GM21786 (cell line): ENCODE measurements around the gene TSPAN5.

Experiments used
- ATAC-seq: cut with Tn5 transposase; IDR thresholded peaks from one replicate; pipeline ENCODE4 v1.9.1; 2021; ENCODE audit not compliant: unreplicated experiment

TSPAN5 gene

DNA sequence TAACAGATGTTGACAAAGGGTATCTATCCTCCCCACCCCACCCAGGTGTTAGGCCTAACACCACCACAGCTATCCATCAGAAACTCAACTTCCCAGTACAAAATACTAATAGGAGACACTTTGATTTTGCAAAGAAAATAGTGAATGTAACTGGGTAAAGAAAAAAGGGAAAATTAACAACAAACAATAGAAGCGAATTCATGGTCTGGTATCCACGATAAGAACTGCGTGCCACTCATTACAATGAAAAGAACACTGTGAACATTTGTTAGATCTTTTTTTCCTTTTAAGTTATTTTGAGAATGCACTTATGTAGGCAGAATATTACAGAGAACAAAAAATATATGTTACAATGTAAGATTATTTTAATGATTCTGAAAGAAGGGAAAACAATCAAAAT, 12.0 kb downstream of the TSPAN5 start:
- ATAC-seq = no peak

DNA sequence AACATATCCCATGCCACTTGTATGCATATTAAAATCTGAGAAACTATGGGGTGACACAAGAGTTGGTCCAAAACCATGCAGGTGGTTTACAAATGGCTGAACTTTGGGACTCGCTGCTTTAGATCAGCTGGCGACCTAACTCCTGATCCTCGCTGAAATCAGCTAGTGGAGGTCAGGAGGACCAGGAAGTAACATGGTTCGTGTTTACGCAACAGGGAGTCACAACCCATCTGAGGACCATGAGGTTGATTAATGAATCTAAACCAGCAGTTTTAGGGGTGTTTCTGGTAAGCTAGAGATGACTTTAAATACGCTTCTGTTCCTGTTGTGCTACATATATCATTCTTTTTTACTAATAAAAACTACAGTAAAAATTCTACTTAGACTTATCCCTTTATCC, 12.9 kb downstream of the TSPAN5 start:
- ATAC-seq = no peak

DNA sequence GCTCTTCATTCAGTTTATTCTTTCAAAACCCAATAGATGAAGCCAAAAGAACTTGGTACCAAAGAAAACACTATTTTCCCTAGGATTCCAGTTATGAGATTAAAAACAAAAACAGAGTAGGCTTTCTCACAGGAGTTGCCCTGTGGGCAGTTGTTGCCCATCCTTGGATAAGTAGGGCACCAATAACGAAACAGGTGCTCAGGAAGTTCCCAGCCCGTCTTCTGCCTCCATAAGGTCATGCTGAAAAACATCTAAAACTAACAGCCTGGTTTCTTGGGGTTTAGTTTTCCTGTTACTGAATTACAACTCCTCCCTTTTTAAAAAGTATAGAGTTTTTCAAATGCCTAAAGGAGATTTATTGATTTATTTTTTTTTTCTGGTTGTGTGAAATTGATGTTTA, 14.7 kb downstream of the TSPAN5 start:
- ATAC-seq = no peak

DNA sequence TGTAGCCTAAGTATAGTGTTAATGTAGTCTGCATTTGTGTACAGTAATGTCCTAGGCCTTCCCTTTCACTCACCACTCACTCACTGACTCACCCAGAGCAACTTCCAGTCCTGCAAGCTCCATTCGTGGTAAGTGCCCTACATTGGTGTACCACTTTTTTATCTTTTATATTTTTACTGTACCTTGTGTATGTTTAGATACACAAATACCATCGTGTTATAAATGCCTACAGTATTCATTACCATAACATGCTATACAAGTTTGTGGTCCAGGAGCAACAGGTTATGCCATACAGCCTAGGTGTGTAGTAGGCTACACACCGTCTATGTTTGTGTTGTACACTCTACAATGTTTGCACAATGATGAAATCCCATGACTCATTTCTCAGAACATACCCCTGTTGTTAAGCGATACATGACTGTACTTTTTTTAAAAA, 15.4 kb downstream of the TSPAN5 start:
- ATAC-seq = no peak

DNA sequence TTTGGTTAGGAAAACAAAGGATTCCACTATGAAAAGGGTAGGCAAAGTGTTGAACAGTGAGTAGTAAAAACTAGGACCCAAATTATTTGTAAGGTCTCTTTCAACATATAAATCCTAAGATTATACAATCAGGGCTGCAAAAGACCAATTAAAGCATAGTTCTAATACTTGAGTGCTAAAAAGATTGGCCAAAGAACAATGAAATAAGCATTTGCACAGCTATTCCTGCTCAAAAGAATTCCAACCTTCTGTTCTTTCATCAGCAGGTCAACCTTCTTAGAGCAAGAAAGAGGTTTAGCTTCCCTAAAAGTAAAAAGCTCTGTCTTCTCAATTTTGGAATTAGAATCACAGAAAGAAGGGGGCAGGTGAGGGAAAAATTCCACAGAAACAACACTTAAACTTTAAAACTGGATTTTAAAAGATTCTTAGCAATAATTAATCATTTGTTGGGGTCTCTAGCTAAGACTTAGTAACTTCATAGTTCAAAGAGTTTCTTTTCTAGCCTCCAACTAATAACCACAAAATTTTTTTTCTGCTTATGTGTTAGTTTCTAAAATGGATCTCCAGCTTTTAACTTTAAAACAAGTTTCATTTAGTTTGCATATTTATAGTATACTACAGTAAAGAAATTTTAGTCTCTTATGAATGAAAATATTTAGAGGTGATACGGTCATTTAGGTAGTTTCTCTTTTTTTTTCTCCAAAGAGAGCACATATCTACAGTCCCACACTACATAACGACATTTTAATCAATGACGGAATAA, 16.3 kb downstream of the TSPAN5 start:
- no peak for ATAC-seq

DNA sequence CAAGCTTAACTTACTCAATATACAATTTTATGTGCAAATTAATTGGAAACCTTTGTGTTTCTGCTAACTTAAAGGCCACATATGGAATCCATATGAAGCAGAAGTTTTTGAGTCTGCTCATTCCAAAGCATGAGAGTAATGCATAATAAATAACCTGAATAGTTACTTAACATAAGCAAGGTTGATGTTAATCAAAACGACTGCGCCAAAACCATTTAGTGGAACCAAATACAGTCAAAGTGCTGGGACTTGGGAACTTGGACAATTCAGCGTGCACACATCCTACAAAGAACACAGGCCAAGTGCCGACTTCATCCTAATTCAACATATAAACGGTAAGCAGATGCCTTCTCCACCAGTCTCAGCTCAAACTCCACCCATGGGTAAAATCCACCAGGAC, 17.0 kb downstream of the TSPAN5 start:
- ATAC-seq = no peak

DNA sequence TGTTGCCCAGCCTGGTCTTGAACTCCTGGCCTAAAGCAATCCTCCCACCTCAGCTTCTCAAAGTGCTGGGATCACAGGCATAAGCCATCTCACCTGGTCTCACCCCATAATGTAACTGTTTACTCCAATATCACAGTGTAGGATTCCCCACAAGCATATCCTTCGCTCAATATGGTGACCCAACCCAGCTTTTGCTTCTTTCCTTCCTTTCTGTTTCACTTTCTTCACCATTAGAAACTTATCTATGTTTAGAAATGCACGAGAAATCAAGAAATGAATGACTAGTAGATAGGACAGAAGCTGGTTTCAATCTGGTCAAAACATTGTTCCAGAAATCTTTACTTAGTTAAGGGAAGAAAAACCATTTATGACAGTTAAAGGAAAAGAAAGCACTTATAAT, 18.9 kb downstream of the TSPAN5 start:
- ATAC-seq = peak; percentile 76

DNA sequence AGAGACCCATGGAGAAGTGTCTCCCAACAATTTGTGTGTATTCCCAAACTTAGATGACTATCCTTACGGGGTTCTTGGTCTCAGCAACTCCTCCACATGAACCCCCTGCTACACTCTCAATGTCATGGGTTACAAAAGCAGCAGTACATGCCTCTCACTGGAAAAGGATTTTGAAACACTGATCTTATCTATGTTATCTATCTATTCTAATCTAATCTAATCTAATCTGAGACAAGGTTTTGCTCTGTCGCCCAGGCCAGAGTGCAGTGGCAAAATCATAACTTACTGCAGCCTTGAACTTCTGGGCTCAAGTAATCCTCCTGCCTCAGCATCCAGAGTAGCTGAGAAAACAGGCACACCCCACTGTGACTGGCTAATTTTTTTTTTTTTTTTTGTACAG, 19.3 kb downstream of the TSPAN5 start:
- no peak for ATAC-seq

DNA sequence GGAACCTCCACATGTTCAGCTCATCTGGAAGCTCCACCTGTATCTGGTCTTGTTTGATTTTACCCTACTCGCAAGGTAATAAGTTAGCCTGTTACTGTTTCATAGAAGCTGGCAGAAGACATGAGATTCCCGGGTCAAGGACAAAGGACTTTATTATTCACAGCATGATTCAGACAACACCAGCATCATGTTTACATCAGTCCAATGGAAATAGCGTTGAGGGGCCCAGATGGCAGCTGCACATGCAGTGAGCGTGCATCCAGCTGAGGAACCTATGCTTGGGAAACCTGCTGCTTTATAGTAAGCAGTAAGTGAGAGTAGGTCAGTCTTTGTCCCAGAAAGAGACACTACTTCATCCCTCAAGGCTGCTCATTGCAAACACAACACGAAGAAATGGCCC, 19.8 kb downstream of the TSPAN5 start:
- no peak for ATAC-seq

DNA sequence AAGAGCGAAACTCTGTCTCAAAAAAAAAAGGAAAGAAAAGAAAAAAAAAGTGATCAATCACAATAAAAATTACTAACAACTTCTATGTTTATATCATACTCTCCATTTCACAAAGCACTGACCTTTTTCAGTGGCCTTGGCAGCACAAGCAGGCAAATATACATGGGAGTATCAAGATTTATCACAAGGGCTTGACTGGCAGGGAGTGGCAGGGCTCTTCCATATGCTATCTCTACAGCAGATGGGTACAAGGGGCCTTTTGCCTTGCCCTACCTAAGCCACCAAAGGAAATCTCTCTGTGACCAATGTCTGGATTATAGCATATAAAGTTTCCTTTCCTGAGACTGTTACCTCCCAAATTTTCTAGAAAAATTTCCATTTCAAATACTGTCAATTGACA, 24.4 kb downstream of the TSPAN5 start:
- ATAC-seq = no peak

DNA sequence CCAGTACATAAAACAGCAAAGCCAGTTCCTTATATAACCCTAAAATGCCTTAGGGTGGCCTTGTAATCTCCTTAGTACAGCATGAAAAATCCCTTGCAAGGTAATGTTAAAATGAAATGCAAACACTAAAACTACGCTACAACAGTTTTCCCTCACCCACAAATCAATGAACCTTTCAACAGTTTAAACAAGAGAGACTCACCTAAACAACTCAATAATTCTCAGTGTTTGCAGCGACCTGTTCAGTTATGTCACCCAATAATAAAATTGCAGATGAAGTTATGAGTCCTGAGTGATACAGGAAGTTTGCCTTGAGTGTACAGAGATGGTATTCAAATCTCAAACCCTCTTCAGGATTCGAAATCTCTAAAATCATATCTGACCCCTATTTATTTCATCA, 25.3 kb downstream of the TSPAN5 start:
- no peak for ATAC-seq

DNA sequence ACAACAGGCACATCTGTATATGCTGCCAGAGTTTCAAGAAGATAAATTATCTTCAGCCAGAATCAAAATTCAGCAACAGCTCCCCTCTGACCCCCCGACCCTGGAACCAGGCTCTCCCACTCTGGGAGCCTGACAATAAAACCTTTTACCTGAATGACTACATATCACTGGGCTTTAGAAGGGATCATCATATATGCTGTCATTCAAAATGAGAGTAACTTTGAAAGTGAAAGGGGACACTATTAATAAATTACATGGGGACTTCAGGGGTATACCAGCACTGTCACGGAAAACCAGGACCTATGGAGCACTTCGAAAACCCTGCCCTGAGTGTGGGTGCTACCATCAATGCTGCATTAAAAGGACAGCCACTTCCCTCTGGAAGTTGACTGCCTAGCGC, 26.2 kb downstream of the TSPAN5 start:
- ATAC-seq = no peak

DNA sequence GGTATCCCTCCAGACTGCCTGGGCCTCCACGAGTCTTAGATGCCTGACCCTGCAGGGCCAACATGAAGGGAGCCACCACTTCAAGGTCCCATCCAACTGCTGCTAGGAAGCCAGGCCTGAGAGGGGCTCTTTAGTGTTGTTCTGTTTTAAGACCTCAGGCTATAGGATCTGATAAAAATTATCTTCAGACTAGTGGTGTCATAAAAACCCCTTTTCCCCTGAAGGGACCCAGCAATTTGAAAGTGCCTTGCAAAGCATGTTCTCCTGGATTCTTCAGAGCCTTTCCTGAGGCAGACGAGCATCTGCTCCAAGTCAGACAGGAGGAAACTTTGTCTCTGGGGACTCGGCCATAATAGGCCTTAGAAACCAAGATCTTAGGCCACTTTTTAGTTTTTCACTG, 26.9 kb downstream of the TSPAN5 start:
- no peak for ATAC-seq

DNA sequence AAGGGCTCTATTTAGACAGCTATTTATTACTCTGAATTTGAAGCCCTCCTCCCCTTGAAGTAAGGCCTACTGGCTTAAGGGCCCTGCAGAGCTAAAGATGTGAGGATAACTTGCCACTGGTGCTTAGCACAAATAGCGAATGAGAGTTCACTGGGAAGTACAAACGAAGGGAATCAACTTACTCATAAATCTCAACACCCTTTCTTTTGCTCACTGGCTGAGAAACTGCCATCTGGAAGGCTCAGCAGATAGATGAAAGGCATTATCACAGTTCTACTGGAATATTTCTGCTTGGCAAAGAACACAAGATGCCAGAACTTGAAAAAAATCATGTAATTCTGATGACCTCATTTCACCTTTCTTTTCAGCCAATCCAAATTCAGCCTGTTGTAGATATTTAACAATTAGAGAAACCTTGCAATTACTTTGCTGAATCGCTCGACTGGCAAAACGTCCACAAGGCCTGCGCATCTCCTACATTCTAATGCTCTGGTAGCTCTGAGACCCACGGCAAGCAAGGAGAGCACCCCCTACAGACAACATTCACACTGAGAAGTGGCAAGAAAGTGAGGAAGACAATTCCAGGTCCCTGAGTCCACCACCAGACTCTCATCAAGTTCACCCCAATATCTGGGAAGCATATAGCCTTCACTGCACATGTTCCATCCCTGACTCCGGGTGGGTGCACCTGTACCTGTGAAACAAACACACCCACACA, 27.5 kb downstream of the TSPAN5 start:
- no peak for ATAC-seq

DNA sequence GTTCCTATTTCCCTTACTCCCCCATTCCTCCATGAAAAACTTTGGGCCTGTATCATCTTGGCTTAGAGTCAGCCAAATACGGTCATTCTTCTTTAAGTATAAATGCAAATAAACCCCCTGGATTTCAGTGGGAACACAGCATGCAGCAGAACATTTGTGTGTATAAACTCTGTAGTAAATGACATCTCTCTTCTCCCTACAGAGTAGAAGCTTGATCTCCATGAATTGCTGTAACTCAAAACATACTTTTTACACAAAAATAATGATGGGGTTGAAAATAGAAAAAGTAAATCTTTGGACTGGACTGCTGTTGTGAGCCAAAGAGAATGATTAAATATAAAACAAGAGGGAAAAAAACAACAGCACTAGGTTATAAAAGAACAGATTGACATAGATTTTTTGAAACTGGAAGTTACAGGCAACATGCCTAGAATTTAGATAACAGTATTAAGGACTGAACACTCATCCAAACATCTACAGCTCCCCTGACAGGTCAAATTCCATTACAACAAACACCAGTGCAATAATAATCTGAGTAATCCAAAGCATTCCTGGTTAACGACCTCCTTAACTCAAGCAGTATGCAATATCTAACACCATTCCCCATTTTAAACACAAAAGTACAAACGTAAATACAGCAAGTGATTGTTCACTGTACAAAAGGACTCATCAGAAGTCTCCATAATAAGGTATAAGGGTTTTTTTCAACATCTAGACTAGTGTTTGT, 30.7 kb downstream of the TSPAN5 start:
- ATAC-seq = no peak

DNA sequence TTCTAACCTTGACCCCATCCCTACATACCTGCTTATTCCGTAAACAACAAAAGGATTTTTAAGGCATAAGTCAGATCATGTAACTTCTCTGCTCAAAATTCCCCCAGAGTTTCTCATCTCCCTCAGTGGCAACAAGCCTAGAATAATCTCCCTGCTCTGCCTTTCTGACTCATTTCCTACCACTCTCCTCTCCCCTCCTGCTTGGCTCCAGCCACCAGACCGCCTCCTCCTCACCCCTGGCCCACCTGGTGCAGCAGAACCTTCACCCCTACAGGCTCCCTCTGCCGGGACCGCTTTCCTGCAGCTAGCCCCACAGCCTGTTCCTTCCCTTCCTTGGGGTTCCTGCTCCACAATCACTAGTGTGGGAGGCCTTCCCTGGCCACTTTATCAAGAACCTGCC, 32.1 kb downstream of the TSPAN5 start:
- ATAC-seq = no peak

DNA sequence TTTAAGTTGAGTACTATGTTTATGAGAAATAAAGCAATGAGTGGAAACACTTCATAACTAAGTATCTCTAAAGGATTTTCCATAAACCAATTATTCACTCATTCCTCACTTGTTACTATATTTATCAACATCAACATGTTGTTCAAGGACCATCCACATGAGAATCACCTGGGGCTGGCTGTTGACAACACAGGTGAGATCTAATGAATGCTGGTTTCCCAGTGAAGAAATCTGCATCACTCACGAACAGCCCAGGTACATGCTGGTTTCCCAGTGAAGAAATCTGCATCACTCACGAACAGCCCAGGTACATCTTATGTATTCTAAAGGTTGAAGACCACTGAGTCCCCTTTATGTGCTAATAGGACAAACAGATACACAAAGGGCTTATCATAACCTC, 32.5 kb downstream of the TSPAN5 start:
- no peak for ATAC-seq

DNA sequence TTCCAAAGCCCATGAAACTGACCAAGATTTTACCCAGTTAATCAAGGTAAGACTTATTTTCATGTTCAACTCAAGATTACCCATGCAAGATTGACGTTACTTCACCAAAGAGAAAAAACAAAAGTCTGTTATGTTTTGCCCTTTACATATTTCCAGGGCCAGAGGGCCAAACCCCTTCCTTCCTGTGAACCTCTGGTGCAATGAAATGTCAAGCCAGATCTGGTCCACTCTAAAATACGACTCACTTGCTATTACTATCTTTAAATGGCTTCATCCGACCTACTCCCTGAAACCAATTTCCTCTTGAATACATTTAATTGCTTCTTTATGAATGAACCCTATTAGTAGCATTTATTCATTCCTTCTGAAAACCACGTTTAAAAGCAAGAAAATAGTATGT, 33.0 kb downstream of the TSPAN5 start:
- ATAC-seq = no peak

DNA sequence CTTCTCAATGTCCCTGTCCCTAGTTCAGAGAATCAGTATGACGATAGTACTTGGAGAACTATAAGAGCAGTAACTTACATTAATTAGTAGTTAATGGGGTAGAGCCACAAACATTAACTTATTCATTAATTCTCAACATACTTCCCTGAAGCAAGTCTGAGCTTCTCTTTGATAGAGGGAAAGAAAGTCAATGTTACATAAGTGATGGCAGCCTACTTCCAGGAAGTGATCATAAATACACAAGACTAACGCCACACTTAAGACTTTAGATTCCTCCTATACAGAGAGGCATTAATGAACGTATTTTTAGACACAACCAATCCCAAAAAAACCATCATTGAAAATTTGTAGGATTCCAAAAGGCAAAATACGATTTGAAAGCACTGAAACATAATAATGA, 33.8 kb downstream of the TSPAN5 start:
- ATAC-seq = no peak

DNA sequence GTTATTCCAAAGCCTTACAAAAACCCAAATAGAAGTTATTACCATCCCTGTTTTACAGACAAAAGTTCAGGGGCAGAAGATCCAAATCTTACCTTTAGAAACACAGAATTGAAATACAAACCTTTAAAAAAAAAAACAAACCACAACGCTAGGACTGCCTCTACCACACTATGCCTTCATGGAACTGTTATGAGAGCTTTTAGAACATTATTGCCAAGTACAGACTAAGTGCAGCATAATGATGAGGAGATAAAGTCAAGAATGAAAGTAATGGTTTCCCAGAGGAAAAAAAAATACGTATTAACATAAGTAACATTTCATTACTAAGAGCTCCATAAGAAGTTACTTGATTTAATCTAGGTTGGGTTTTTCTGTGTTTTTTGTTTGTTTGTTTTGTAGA, 34.3 kb downstream of the TSPAN5 start:
- ATAC-seq = no peak

DNA sequence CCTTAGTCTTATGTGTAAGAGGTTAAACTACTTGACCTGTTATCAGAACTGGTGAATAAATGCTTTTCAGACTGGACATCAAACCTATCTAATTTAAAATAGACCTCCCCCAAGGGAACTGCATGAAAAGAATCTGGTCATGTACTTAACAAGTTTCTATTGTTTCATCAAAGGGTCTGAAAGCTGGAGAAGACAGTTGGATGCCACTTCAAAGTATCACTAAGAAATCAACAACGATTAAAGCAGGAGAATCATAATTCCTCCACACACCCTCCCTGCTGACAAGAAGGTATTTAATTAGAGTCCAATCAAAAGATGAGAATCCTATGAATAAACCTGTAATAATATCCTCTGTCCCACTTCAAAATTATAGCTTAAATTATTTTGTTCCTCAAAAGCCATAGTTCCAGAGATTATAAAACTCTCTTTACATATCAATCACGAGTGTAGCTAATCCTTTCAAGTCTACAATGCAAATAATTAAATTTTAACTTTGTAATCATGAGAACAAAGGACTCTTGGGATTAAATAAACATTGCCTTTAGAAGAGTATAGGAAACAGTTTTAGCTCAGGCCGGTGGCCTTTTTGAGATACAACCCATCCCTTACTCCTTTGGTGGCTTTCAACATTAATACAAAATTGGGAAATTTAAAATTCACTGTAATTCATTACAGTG, 35.1 kb downstream of the TSPAN5 start:
- ATAC-seq = no peak
